H9 (cell line): Measurements from ENCODE around the gene DPM1. TPM values are rescaled to one million over a fixed set of nuclear protein-coding genes. Genes with fewer than 3 reads are reported as not detected.
A peak's percentile ranks its signal among the peaks of the same experiment; 100 is the strongest.

Source experiments
- DNase-seq: peaks from one replicate; pipeline ENCODE4 v3.0.0-alpha.2; 2017
- H2AFZ ChIP-seq: one replicate; pipeline ENCODE4 v1.6.1; 2013; ENCODE audit warnings: mild to moderate bottlenecking, low read length, control low read depth, moderate library complexity
- H2AK5ac ChIP-seq: 2 replicates; pipeline ENCODE4 v1.6.1; 2013; ENCODE audit warnings: low read length, control low read depth, mixed read lengths; ENCODE audit not compliant: insufficient read length
- H2BK120ac ChIP-seq: one replicate; pipeline ENCODE4 v1.6.1; 2013; ENCODE audit warnings: low read depth, mild to moderate bottlenecking, low read length, control low read depth, inconsistent platforms; ENCODE audit not compliant: poor library complexity, severe bottlenecking
- H2BK12ac ChIP-seq: 2 replicates; pipeline ENCODE4 v1.6.1; 2013; ENCODE audit warnings: low read length, control low read depth, mixed read lengths, low read depth; ENCODE audit not compliant: insufficient read length
- H2BK15ac ChIP-seq: 2 replicates; pipeline ENCODE4 v1.6.1; 2013; ENCODE audit warnings: low read depth, low read length, control low read depth
- H2BK20ac ChIP-seq: one replicate; pipeline ENCODE4 v1.6.1; 2013; ENCODE audit warnings: low read depth, mild to moderate bottlenecking, low read length, control low read depth, inconsistent platforms; ENCODE audit not compliant: poor library complexity, severe bottlenecking
- H2BK5ac ChIP-seq: 2 replicates; pipeline ENCODE4 v1.6.1; 2013; ENCODE audit warnings: low read length, control low read depth, mixed read lengths; ENCODE audit not compliant: insufficient read length
- H3K14ac ChIP-seq: 2 replicates; pipeline ENCODE4 v1.6.1; 2013; ENCODE audit warnings: low read length, control low read depth; ENCODE audit not compliant: insufficient read depth
- H3K18ac ChIP-seq: 2 replicates; pipeline ENCODE4 v1.6.1; 2013; ENCODE audit warnings: low read depth, mild to moderate bottlenecking, mixed read lengths, low read length, control low read depth; ENCODE audit not compliant: insufficient read length
- H3K23ac ChIP-seq: 2 replicates; pipeline ENCODE4 v1.6.1; 2013; ENCODE audit warnings: low read length, control low read depth, mixed read lengths, low read depth; ENCODE audit not compliant: insufficient read length
- H3K23me2 ChIP-seq: 2 replicates; pipeline ENCODE4 v1.6.1; 2013; ENCODE audit warnings: low read depth, mild to moderate bottlenecking, mixed read lengths, low read length, control low read depth; ENCODE audit not compliant: insufficient read length, poor library complexity, severe bottlenecking
- H3K27ac ChIP-seq: 2 replicates; pipeline ENCODE4 v1.5.1; 2013; ENCODE audit warnings: low read length, control low read depth, mixed read lengths, low read depth; ENCODE audit not compliant: insufficient read length
- H3K27me3 ChIP-seq: 2 replicates; pipeline ENCODE4 v1.6.1; 2013; ENCODE audit warnings: low read length, control low read depth, inconsistent platforms; ENCODE audit not compliant: insufficient read depth
- H3K4ac ChIP-seq: 2 replicates; pipeline ENCODE4 v1.6.1; 2013; ENCODE audit warnings: low read depth, mild to moderate bottlenecking, control low read depth, inconsistent platforms, low read length, moderate library complexity
- H3K4me1 ChIP-seq: 2 replicates; pipeline ENCODE4 v1.6.1; 2013; ENCODE audit warnings: low read length, control low read depth, inconsistent platforms; ENCODE audit not compliant: insufficient read depth
- H3K4me2 ChIP-seq: 2 replicates; pipeline ENCODE4 v1.6.1; 2013; ENCODE audit warnings: low read length, control low read depth, mixed read lengths; ENCODE audit not compliant: insufficient read length, insufficient read depth
- H3K56ac ChIP-seq: 2 replicates; pipeline ENCODE4 v1.6.1; 2013; ENCODE audit warnings: low read depth, mild to moderate bottlenecking, mixed read lengths, low read length, control low read depth; ENCODE audit not compliant: insufficient read length
- H3K79me1 ChIP-seq: 2 replicates; pipeline ENCODE4 v1.6.1; 2013; ENCODE audit warnings: low read depth, mild to moderate bottlenecking, moderate library complexity, low read length, control low read depth, inconsistent platforms; ENCODE audit not compliant: insufficient read depth, poor library complexity, severe bottlenecking
- H3K79me2 ChIP-seq: 2 replicates; pipeline ENCODE4 v1.6.1; 2013; ENCODE audit warnings: low read length, control low read depth, inconsistent platforms; ENCODE audit not compliant: insufficient read depth
- H3K9ac ChIP-seq: 2 replicates; pipeline ENCODE4 v1.6.1; 2013; ENCODE audit warnings: low read length, control low read depth, mixed read lengths; ENCODE audit not compliant: insufficient read length; ENCODE audit errors: extremely low read depth
- H3K9me3 ChIP-seq: one replicate; pipeline ENCODE4 v1.6.1; 2013; ENCODE audit warnings: low read depth, low read length, inconsistent platforms; ENCODE audit not compliant: control insufficient read depth
- H3T11ph ChIP-seq: one replicate; pipeline ENCODE4 v1.6.1; 2013; ENCODE audit warnings: mild to moderate bottlenecking, low read length, control low read depth, inconsistent platforms
- H4K20me1 ChIP-seq: one replicate; pipeline ENCODE4 v1.6.1; 2013; ENCODE audit not compliant: control insufficient read depth, insufficient read length, insufficient read depth
- H4K5ac ChIP-seq: 2 replicates; pipeline ENCODE4 v1.6.1; 2013; ENCODE audit warnings: low read depth, mild to moderate bottlenecking, mixed read lengths, low read length, control low read depth; ENCODE audit not compliant: insufficient read length
- H4K8ac ChIP-seq: replicated peaks from 2 replicates; pipeline ENCODE4 v1.6.1; 2013; ENCODE audit warnings: low read length, control low read depth, mixed read lengths, low read depth; ENCODE audit not compliant: insufficient read length
- H4K91ac ChIP-seq: 2 replicates; pipeline ENCODE4 v1.6.1; 2013; ENCODE audit warnings: low read depth, mild to moderate bottlenecking, moderate library complexity, mixed read lengths, low read length, control low read depth; ENCODE audit not compliant: insufficient read length
- H3K27ac Mint-ChIP-seq, 3 experiments: 2 replicates in 2 of 3; 3 replicates in 1 of 3; pipeline ENCODE4 v1.8.0; 2020 to 2021; ENCODE audit warnings: mixed read lengths in 3 of 3, mild to moderate bottlenecking in 1 of 3, moderate library complexity in 1 of 3
- H3K27me3 Mint-ChIP-seq: 2 replicates; pipeline ENCODE4 v1.8.0; 2021; ENCODE audit warnings: low read depth, mild to moderate bottlenecking, moderate library complexity, mixed read lengths
- H3K36me3 Mint-ChIP-seq, 3 experiments: 2 replicates in 2 of 3; 3 replicates in 1 of 3; pipeline ENCODE4 v1.8.0; 2020 to 2021; ENCODE audit warnings: low read depth in 3 of 3, mixed read lengths in 3 of 3; ENCODE audit not compliant: insufficient read depth in 1 of 3
- H3K4me1 Mint-ChIP-seq, 2 experiments: 2 replicates each; pipeline ENCODE4 v1.8.0; 2020; ENCODE audit warnings: mixed read lengths in 2 of 2
- H3K4me3 Mint-ChIP-seq, 2 experiments: 2 replicates in 1 of 2; 3 replicates in 1 of 2; pipeline ENCODE4 v1.8.0; 2020 to 2021; ENCODE audit warnings: mild to moderate bottlenecking in 2 of 2, mixed read lengths in 2 of 2, moderate library complexity in 1 of 2
- H3K9me3 Mint-ChIP-seq, 2 experiments: 2 replicates in 1 of 2; 3 replicates in 1 of 2; pipeline ENCODE4 v1.8.0; 2020; ENCODE audit warnings: mild to moderate bottlenecking in 2 of 2, mixed read lengths in 2 of 2, moderate library complexity in 1 of 2
- WGBS: extraction: QIAGEN DNeasy Blood & Tissue Kit; methylation state at CpG from one replicate; pipeline ENCODE4 v1.1.7; 2013; ENCODE audit warnings: missing lambda C conversion rate, low lambda C conversion rate, mixed read lengths; ENCODE audit not compliant: insufficient read length; ENCODE audit errors: extremely low coverage; 5-methylcytosine and 5-hydroxymethylcytosine counted together
- total RNA-seq: library from RNA; stranded (reverse); gene quantifications from 2 replicates; pipeline ENCODE4 v1.2.1, GENCODE V29; 2021
- TF ChIP-seq, protein P1 (sequence below): fragments of 200-600 bp; sonication (generic); conservative IDR thresholded peaks from 3 replicates; pipeline ENCODE4 v1.8.0; 2021; ENCODE audit warnings: antibody characterized with exemption, mild to moderate bottlenecking

The DPM1 gene
- total RNA-seq, 1 experiment from 2014 or later = 64.0 TPM

DNA sequence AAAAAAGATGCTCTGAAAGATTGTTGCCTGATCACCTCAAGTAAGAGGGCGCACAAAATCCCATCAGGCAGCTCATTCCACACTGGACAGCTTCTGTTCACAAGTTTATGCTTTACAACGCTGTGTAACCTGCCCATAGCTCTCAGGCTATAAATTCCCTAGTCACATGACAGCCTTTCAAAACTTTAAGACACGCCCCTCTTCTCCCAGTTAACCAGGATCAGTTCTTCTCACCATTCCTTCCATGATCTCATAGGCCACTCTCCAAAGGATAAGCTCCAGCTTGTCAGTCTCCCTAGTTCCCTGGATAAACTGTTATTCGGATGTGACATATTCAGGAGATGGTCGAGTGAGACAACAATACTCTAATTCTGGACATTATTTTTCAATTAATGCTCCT, 42.1 kb downstream of the DPM1 start:
- Histone ChIP-seq H2AFZ (no peak overlapping the region), H3K4me2 (no peak overlapping the region), H3K18ac (no peak overlapping the region), H2BK20ac (no peak overlapping the region), H4K20me1 (no peaks in the 10 kb centered on the region), H3K27me3 (no peaks in the 10 kb centered on the region), H2BK15ac (no peak overlapping the region), H3K79me2 (peaks cover 82% of the 10 kb centered on the region), H3K4ac (no peak overlapping the region), H2BK120ac (no peak overlapping the region), H4K8ac (no peak overlapping the region), H3K9me3 (no peaks in the 10 kb centered on the region), H2BK5ac (no peak overlapping the region), H3T11ph (no peak overlapping the region), H3K14ac (no peak overlapping the region), H4K91ac (no peak overlapping the region), H3K27ac (no peak overlapping the region), H2BK12ac (no peak overlapping the region), H3K4me1 (peaks cover 5% of the 10 kb centered on the region; the same call in 1 of the 2 replicates), H3K9ac (no peak overlapping the region), H3K56ac (no peak overlapping the region), H2AK5ac (no peak overlapping the region), H4K5ac (no peak overlapping the region), H3K23me2 (no peaks in the 10 kb centered on the region), H3K79me1 (no peaks in the 10 kb centered on the region), H3K23ac (no peak overlapping the region)
- Mint-ChIP-seq H3K27me3 (no peaks in the 10 kb centered on the region), H3K9me3 (no peaks in the 10 kb centered on the region), H3K4me3 (no peak overlapping the region), H3K27ac (peak overlapping the region in 1 of 3 experiments; percentile 53; a peak in 1 of 7 replicates), H3K4me1 (peaks cover 58 to 66% of the 10 kb centered on the region in 2 experiments), H3K36me3 (peaks cover 11 to 68% (median 57%) of the 10 kb centered on the region in 3 experiments; a peak in 6 of 7 replicates)
- WGBS = no CpG with 5 or more reads among the region's 5 CpGs
- no peak for DNase-seq
- TF ChIP-seq, protein P1, sequence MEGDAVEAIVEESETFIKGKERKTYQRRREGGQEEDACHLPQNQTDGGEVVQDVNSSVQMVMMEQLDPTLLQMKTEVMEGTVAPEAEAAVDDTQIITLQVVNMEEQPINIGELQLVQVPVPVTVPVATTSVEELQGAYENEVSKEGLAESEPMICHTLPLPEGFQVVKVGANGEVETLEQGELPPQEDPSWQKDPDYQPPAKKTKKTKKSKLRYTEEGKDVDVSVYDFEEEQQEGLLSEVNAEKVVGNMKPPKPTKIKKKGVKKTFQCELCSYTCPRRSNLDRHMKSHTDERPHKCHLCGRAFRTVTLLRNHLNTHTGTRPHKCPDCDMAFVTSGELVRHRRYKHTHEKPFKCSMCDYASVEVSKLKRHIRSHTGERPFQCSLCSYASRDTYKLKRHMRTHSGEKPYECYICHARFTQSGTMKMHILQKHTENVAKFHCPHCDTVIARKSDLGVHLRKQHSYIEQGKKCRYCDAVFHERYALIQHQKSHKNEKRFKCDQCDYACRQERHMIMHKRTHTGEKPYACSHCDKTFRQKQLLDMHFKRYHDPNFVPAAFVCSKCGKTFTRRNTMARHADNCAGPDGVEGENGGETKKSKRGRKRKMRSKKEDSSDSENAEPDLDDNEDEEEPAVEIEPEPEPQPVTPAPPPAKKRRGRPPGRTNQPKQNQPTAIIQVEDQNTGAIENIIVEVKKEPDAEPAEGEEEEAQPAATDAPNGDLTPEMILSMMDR = no peak
